HG02623 (cell line): Measurements from ENCODE around the gene LRCOL1.
"Not testable (repeated sequence)": the region's sequence is repeated elsewhere in the genome, so short reads cannot be mapped to it uniquely, and the experiment has no call there.

Experiments
- ATAC-seq: cut with Tn5 transposase; IDR thresholded peaks from one replicate; pipeline ENCODE4 v1.9.1; 2021; ENCODE audit warnings: moderate library complexity; ENCODE audit not compliant: unreplicated experiment

Gene LRCOL1

GRCh38 chr12:132602572-132603239 lies 7.7 kb downstream of the LRCOL1 start:
- ATAC-seq = no peak

- ATAC-seq = no peak
Observed at GRCh38 chr12:132601171-132601883, 9.1 kb downstream of the LRCOL1 start.

GRCh38 chr12:132600048-132601032 lies 10.0 kb downstream of the LRCOL1 start:
- ATAC-seq = no peak

GRCh38 chr12:132599502-132599901 lies 10.9 kb downstream of the LRCOL1 start:
- not testable (repeated sequence) for ATAC-seq

GRCh38 chr12:132597333-132598316 lies 12.8 kb downstream of the LRCOL1 start:
- ATAC-seq = no peak

- ATAC-seq = no peak
Observed at GRCh38 chr12:132596016-132596415, 14.4 kb downstream of the LRCOL1 start.

- ATAC-seq = no peak
Observed at GRCh38 chr12:132595183-132595582, 15.2 kb downstream of the LRCOL1 start.

- no peak for ATAC-seq
Observed at GRCh38 chr12:132593938-132594358, 16.4 kb downstream of the LRCOL1 start.

- ATAC-seq = no peak
Observed at GRCh38 chr12:132593521-132593920, 16.9 kb downstream of the LRCOL1 start.

GRCh38 chr12:132593071-132593470 lies 17.3 kb downstream of the LRCOL1 start:
- no peak for ATAC-seq

- no peak for ATAC-seq
Observed at GRCh38 chr12:132592282-132592970, 18.0 kb downstream of the LRCOL1 start.

- no peak for ATAC-seq
Observed at GRCh38 chr12:132591107-132591935, 19.1 kb downstream of the LRCOL1 start.

GRCh38 chr12:132588821-132589669 lies 21.3 kb downstream of the LRCOL1 start:
- ATAC-seq = no peak

GRCh38 chr12:132588319-132588718 lies 22.1 kb downstream of the LRCOL1 start:
- ATAC-seq = no peak

GRCh38 chr12:132587781-132588180 lies 22.6 kb downstream of the LRCOL1 start:
- ATAC-seq = no peak

GRCh38 chr12:132586929-132587328 lies 23.5 kb downstream of the LRCOL1 start:
- no peak for ATAC-seq

- ATAC-seq = no peak
Observed at GRCh38 chr12:132585177-132585576, 25.2 kb downstream of the LRCOL1 start.

- no peak for ATAC-seq
Observed at GRCh38 chr12:132584429-132584828, 26.0 kb downstream of the LRCOL1 start.
